GM10248 (cell line): ENCODE results near the gene RAB37.

ENCODE experiments used
- CTCF ChIA-PET: fragments of 300-600 bp; sonication (Branson Sonifier 250); formaldehyde crosslinking; extraction: SDS; loops from one replicate; lab custom pipeline; 2021; ENCODE audit warnings: antibody characterized with exemption; lab: Yijun Ruan, JAX
- POLR2A ChIA-PET: fragments of 350-650 bp; sonication (Branson Sonifier 250); formaldehyde crosslinking; extraction: SDS; loops from one replicate; lab custom pipeline; 2020; ENCODE audit warnings: antibody characterized with exemption; lab: Yijun Ruan, JAX
- DNase-seq: peaks from one replicate; pipeline ENCODE4 v3.0.0; 2012; ENCODE audit errors: extremely low spot score
- TF ChIP-seq, protein P1 (sequence below): IDR thresholded peaks from 2 replicates; pipeline ENCODE4 v1.5.1; 2012; ENCODE audit warnings: mild to moderate bottlenecking, low read depth; ENCODE audit errors: extremely low read depth, missing control alignments, control extremely low read depth

The RAB37 gene

DNA sequence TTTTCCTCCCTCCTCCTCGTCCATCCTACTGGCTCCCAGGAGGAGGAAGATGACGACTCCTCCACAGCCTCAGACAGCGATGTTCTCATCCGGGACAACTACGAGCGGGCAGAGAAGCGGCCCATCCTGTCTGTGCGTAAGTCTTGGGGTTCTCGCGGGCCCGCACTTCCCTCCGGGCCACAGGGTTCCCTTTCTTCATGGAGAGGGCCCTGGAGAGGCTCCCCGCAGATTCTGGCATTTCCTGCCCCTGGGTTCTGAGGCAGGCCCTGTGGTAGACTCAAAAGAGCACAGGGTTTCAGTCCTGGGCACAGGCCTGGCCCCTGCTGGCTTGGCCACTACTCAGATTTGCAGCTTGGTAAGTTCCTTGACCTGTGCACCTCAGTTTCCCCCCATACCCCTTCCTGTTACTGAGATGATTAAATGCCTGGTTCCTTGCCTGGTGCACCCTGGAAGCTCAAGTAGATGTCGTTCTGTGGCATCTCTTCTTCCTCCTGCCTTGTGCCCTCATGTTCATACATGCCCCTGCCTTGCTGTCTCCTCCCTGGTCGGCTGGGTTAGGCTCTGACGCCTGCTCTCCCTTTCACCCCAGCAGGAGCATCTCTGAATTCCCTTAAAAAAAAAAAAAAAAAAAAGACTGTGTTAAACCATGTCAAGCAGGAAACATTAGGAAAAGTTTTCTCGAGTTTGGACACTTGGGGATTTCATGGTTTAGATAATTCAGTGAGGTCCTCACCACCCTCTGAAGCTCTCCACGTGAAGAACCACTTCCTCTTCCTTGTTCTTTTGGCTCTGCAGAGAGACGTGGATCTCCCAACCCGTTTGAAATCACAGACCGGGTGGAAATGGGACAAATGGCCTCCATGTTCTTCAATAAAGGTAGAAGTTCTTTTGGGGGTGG is 53.4 kb downstream of the RAB37 start:
- no peak for DNase-seq
- TF ChIP-seq, protein P1, sequence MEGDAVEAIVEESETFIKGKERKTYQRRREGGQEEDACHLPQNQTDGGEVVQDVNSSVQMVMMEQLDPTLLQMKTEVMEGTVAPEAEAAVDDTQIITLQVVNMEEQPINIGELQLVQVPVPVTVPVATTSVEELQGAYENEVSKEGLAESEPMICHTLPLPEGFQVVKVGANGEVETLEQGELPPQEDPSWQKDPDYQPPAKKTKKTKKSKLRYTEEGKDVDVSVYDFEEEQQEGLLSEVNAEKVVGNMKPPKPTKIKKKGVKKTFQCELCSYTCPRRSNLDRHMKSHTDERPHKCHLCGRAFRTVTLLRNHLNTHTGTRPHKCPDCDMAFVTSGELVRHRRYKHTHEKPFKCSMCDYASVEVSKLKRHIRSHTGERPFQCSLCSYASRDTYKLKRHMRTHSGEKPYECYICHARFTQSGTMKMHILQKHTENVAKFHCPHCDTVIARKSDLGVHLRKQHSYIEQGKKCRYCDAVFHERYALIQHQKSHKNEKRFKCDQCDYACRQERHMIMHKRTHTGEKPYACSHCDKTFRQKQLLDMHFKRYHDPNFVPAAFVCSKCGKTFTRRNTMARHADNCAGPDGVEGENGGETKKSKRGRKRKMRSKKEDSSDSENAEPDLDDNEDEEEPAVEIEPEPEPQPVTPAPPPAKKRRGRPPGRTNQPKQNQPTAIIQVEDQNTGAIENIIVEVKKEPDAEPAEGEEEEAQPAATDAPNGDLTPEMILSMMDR: no peak
- CTCF ChIA-PET: interaction anchor here (0.7 to 9.6 kb wide), 45 partner anchors 11 to 311 kb away, joined by 3 to 248 read pairs (median 5); partner anchors contain the start of genes FDXR, GRIN2C, NAT9 and OTOP2
- POLR2A ChIA-PET: interaction anchor here (0.7 kb wide), 1 partner anchor 170 kb away, joined by 3 read pairs; no protein-coding TSS in a partner anchor

- ChIA-PET CTCF (interaction anchor here (0.7 to 9.6 kb wide), 21 partner anchors 12 to 176 kb away, joined by 3 to 248 read pairs (median 5); partner anchors contain the start of genes FDXR, GRIN2C, NAT9 and OTOP2), POLR2A (no interaction called here)
- TF ChIP-seq, protein P1: no peak
- DNase-seq: no peak
Measured at GRCh38 chr17:74792586-74793105, 55.6 kb downstream of the RAB37 start.

DNA sequence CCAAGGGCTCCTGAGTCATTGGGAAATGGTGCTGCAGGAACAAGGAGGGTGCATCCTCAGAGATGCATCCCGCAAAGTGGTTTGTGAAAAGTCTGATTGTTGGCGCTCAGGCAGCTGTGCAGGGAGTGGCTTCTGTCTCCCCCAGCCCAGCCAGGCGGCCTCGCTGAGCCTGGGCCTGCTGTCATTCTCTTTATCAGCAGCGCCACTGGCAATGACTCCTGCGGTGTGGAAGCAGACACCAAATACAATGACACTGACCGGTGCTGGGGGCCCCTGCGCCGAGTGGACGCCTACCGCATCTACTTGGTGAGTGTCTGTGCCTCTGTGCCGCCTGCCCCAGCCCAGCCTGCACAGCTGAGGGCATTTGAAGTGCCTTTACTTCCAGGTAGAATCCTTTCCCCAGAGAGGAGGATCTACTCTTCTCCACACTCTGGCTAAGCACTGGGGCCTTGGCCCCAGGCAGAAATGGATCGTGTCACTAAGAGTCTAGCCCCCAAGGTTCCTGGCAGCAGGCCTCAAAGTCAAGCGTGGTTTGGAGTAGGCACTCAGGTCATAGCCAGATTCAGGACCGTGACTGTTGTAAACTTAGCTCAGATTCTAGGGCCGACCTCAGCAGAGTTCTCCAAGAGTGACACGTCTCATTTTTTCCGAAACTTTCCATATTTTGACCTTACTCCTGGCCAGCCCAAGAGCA is 58.4 kb downstream of the RAB37 start:
- ChIA-PET CTCF (interaction anchor here (1.4 to 9.6 kb wide), 4 partner anchors 12 to 71 kb away, joined by 5 to 248 read pairs (median 79); partner anchors contain the start of genes GRIN2C and NAT9), POLR2A (no interaction called here)

DNA sequence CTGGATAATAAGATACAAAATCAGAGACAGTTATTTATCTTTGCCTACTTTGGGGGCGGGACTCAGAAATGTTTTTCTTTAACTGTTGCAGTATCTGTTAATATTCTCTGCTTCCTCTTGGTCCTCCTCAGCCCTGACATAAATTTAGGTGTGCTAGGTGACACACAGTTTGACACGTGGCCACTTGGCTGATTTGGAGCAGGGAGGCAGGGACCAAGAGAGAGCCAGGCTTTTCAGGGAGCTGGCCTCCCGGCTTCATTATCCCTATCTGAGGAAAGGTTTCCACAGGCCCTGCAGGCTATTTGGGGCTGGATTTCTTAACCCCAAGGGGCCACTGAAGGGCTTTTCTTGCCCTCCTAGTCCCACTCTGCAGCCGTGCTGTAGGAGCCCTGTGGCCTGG is 59.2 kb downstream of the RAB37 start:
- ChIA-PET CTCF (interaction anchor here (1.4 to 9.6 kb wide), 3 partner anchors 18 to 70 kb away, joined by 5 to 248 read pairs (median 143); partner anchors contain the start of genes GRIN2C and NAT9), POLR2A (no interaction called here)
- TF ChIP-seq, protein P1: no peak
- DNase-seq: no peak

More for the DNA sequence above, 58.4 kb downstream of the RAB37 start:
- TF ChIP-seq, protein P1: no peak
- DNase-seq: no peak

GRCh38 chr17:74796866-74797265 is 59.8 kb downstream of the RAB37 start:
- no peak for DNase-seq
- TF ChIP-seq, protein P1: no peak
- ChIA-PET CTCF (interaction anchor here (1.4 to 9.6 kb wide), 2 partner anchors 62 to 69 kb away, joined by 5 to 248 read pairs; partner anchors contain the start of gene GRIN2C), POLR2A (no interaction called here)
